SKM-1 (cell line): Measurements from ENCODE around the gene ZNF592.

Experiments used
- DNase-seq: peaks from one replicate; lab custom pipeline; 2025; ENCODE audit not compliant: unreplicated experiment; lab: John Stamatoyannopoulos, UW

The ZNF592 gene

DNA sequence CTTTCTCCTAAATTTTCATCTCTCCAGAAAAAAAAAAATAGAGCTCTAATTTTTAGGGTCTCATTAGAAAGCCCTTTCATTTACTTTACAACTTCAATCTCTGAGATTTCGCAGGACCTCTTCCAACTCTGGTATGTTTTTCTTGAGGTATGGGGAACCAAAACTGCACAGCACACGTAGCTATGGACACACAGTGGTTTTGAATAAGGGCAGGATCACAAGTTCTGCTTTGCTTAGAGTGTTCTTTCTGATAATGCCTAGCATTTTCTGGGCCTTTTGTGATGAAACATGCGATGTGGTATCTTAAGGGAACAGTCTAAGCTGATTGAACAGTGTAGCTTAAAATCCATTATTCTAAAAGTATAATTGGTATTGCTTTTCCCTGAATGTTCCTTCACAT is 25.3 kb downstream of the ZNF592 start:
- peak; percentile 30 for DNase-seq

DNA sequence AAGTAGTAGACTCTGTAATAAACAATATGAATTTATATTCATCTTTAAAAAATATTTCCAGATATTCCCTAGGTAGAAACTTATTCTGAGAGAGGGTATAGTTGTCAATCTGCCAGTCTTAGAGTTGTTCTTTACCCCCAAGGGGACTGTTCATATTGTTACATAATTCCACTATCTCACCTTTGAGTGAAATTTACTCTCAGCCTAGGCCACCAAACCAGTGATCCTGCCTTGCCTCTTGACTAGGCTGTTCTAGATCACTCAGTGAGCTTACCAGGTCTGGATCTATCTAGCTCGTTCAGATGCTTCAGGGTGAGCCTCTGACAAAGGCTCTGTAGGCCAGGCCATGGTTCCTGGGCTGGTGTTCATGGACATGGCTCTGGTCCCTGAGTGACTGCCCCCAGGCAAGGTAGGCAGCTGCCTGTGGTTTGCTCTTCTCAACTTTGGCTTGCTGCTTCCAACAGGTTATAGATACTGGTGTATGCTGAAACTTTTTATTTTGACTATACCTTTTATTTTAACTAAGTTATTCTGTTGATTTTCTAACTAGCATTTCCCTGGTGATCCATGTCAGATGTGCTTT is 27.6 kb downstream of the ZNF592 start:
- no peak for DNase-seq

DNA sequence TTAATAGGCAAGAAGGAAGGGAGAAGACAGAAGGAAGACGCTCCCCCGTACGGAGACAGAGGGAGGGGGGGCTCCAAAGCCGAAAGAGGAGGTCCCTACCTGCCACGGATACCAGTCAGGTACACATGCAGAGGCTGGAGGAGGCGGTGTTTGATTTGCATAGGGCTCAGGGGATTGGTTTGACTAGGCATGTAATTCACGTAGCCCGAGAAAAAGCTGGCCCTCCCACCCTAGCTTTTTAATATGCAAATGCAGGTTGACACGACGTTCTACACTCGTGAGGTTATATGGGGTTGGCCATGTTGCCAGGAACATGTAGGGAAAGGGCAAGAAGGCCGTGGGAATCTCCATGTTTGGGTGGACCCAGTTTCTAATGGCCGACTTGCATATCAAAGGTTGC is 29.8 kb downstream of the ZNF592 start:
- no peak for DNase-seq

DNA sequence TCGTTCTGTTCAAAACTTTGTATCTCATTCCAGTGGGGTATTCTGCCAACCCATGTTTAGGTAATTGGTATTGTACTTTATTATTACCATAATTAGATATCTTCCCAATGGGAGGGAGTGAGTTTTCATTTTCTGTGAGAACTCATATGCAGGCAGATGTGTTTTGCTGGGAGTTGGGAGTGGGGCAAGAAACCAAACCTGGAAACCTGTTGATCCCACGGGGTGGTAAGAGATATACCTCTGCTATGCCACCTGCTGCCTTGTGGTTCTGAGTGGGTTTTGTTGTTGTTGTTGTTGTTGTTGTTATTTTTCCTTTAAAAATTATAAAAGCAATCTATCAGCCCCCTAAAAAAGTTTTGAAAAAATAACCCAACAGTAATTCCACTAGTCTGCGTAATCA is 32.1 kb downstream of the ZNF592 start:
- DNase-seq = no peak

DNA sequence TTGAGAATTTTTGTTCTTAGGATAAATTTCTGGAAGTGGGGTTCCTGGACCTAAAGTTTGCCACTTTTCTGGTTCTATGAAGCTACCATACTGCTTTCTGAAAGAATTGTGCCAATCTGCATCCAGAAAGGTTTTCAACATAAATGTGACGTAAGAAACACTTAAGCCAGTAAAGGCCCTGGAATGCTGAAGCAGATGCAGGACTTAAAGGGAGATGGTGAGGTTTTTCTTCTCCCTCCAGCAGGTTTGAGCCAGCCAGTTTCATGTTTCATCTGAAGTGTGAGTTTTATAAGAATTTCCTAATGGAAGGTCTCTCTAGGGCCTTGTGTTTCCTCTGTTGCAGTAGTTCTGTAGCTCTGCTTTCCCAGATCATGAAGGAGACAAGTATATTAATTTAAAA is 33.1 kb downstream of the ZNF592 start:
- no peak for DNase-seq

DNA sequence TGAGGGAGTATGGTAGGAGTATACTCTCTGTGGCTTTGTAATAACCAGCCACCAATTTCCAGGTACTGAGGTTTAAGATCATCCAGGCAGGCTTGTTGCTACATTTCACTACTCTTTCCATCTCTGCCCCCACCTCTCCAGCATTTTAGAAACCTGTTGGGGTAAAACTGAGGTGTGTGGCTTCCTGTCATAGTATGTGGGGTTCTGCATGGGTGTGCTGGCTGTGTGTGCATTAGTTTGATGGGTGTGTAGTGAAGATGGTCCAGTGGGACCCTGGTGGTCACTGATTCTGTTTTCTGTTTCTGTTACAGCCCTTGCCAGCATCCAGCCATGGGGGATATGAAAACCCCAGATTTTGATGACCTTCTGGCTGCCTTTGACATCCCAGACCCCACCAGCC is 34.0 kb downstream of the ZNF592 start:
- DNase-seq = no peak

DNA sequence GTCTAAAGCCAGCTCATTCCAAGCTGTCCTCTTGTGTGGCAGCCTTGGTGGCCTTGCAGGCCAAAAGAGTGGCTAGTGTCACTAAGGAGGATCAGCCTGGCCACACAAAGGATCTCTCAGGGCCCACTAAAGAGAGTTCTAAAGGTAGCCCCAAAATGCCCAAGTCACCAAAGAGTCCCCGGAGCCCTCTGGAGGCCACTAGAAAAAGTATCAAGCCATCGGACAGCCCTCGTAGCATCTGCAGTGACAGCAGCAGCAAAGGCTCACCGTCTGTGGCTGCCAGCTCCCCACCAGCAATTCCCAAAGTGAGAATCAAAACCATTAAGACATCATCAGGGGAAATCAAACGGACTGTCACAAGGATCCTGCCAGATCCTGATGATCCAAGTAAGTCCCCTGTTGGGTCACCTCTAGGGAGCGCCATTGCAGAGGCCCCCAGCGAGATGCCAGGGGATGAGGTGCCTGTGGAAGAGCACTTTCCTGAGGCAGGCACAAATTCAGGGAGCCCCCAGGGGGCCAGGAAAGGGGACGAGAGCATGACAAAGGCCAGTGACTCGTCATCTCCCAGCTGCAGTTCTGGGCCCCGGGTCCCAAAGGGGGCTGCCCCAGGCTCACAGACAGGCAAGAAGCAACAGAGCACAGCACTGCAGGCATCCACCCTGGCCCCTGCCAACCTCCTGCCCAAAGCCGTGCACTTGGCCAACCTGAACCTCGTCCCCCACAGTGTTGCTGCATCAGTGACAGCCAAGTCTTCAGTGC is 35.3 kb downstream of the ZNF592 start:
- DNase-seq = no peak

DNA sequence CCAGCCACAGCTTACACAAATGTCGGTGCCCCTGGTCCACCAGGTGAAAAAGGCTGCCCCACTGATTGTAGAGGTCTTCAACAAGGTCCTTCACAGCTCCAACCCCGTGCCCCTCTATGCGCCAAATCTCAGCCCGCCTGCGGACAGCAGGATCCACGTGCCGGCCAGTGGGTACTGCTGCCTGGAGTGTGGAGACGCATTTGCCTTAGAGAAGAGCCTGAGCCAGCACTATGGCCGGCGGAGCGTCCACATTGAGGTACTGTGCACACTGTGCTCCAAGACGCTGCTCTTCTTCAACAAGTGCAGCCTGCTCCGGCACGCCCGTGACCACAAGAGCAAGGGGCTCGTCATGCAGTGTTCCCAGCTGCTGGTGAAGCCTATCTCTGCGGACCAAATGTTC is 35.9 kb downstream of the ZNF592 start:
- DNase-seq = no peak

DNA sequence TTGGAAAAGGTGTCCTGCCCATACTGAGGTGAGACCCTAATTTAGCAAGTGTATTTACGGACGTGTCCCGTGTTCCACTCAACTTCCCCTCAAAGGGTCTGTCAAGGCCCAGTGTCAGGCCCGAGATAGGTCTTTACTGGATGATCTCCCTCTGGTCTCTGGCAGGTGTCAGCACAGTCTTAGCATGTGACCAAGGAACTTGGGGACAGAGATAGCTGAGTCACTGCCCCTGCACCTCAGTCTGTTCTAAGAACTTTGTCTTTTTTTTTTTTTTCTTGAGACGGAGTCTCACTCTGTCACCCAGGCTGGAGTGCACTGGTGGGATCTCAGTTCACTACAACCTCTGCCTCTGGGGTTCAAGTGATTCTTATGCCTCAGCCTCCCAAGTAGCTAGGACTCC is 36.7 kb downstream of the ZNF592 start:
- DNase-seq = no peak

DNA sequence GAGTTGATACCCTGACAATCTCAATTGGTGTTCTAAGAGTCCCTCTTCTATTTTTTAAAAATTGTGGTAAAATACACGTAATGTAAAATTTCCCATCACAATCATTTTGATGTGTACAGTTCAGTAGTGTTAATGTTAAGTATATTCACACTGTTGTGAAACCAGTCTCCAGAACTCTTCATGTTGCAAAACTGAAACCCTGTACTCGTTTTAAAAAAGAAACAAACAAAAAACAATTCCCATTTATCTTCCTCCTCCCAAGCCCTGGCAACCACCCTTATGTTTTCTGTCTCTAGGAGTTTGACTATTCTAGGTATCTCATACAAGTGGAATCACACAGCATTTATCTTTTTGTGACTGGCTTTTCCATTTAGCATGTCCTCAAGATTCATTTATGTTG is 40.1 kb downstream of the ZNF592 start:
- no peak for DNase-seq

DNA sequence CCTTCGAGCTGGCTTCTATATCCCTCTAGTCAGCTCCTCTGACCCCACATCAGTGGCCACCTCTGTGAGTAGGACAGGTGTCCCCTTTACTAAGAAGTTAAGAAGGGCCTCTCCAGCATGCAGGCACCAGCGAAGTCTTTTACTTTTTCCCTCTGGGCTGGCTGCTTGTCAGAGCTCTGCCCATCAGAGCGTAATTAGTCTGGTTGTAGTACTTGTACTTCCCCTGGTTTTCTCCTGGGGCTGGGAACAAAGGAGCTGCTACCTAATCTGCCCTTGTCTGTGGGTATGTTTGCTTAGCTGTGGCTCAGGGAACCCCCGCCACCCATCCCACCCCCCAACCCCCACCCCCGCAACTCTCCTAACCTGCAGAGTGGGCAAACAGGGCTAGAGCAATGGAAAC is 41.4 kb downstream of the ZNF592 start:
- DNase-seq = no peak

DNA sequence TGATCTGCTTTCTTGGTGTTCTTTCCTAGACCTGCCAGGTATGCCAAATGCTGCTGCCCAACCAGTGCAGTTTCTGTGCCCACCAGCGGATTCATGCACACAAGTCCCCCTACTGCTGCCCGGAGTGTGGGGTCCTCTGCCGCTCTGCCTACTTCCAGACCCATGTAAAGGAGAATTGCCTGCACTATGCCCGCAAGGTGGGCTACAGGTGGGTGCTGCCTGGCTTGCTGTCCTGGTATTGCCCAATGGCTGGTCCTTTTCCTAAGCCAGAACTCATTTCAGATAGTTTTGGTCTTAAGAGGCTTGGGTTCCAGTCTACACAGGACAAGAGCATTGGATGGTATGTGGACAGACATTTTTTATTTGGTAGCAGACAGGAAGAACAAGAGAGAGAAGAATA is 42.3 kb downstream of the ZNF592 start:
- no peak for DNase-seq

DNA sequence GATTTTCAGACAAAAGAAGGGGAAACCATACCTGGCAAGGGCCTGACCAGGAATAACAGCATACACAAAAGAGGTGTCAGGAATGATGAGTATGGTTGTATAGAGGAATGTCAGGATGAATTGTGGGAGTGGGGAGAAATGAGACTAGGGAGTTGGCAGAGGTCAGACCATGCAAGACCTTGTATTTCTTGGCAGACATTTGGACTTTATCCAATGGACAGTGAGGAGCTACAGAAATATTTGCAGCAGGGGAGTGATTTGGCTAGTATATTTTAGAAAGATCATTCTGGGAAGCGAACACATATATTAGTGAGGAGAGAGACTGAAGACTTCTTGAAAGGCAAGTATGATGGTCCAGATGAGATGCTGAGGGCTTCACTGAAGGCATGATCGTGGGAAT is 43.4 kb downstream of the ZNF592 start:
- no peak for DNase-seq

DNA sequence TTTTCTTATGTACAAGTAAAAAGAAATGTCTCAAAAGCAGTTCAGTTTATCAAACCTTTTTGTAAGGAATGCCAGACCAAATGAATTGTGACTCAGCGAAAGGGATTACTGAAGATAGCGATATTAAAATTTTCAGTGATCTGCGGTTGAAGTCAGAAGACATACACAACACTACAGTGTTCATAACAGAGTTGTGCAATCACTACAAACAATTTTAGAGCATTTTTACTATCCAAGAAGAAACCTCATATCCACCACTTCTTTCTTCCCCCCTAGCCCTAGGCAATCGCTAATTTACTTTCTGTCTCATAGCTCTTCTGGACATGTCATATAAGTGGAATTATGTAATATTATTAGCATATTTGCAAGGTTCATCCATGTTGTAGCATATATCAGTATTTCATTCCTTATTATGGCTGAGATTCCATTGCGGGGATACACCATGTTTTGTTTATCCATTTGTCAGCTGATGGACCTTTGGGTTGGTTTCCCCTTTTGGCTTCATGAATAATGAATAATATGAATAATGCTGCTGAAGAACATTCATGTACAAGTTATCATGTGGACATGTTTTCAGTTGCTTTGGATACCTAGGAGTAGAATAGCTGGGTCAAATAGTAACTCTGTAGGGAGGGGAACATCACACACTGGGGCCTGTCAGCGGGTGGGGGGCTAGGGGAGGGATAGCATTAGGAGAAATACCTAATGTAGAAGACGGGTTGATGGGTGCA is 45.2 kb downstream of the ZNF592 start:
- no peak for DNase-seq

DNA sequence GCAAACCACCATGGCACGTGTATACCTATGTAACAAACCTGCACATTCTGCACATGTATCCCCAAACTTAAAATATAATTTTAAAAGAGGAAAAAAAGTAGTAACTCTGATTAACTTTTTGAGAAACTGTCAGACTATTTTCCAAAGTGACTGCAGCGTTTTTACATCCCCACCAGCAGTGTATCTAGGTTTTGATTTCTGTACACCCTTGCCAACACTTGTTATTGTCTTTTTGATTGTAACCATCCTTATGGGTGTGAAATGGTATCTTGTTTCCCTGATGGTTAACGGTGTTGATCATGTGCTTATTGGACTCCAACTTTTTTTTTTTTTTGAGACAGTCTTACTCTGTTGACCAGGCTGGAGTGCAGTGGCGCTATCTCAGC is 45.8 kb downstream of the ZNF592 start:
- DNase-seq = no peak

DNA sequence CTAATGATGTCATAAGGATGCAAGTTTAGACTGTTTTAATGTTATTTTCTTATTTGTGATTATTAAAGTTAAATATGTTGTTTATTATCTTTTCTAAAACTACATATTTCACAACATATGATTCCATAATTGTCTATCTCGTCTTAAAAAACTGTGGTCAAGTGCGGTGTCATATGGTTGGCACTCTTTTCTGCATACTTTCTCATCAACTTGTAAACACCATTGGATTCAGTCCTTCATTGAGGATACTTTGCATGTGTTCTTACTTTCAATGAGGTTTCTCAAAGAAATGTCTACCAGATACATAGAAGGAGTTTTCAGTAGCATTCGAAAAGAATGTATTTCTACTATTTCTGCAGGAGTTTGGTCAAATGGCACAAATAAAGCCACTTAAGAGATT is 46.8 kb downstream of the ZNF592 start:
- DNase-seq = no peak

DNA sequence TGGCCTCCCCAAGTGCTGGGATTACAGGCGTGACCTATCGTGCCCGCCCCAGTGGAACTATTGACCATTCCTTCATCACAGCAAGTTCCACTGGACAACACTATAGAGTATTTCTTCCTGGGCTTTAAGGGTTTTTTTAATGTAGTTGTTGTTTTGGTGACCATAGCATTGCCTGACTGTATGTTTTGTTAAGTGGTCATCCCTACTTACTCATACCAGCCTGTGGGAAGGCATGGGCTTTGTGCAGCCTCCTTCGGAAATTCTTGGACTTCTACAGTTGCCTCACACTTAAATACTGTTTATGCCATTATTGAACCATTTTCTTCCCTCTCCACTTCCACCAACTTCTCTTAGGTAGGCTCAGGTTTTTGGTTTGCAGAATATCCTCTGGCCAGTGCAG is 48.8 kb downstream of the ZNF592 start:
- no peak for DNase-seq

DNA sequence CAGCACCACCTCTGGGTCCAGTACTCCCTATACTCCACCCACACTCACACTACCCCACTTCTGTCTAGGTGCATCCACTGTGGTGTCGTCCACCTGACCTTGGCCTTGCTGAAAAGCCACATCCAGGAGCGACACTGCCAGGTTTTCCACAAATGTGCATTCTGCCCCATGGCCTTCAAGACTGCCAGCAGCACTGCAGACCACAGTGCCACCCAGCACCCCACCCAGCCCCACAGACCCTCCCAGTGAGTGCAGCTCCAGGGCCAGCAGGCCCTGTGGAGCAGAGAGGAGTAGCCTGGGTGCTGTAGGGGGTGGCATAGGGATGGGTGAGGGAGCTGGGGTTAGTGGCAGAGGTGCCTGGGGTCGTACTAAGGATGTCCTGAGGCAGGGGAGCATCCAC is 49.4 kb downstream of the ZNF592 start:
- no peak for DNase-seq

DNA sequence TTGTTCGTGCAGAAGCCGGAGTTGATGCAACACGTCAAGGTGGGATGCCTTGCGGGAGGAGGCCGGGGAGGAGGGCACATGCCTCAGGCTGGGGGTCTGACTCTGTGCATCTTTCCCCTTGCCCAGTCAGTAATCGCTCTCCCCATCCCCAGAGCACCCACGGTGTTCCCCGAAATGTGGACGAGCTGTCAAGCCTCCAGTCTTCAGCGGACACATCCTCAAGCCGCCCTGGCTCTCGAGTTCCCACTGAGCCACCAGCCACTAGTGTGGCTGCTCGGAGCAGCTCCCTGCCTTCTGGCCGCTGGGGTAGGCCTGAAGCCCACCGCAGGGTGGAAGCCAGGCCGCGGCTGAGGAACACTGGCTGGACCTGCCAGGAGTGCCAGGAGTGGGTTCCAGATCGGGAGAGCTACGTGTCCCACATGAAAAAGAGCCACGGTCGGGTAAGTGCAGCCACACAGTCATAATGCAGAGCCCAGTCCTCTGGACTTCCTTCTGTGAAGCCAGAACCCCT is 50.1 kb downstream of the ZNF592 start:
- no peak for DNase-seq

DNA sequence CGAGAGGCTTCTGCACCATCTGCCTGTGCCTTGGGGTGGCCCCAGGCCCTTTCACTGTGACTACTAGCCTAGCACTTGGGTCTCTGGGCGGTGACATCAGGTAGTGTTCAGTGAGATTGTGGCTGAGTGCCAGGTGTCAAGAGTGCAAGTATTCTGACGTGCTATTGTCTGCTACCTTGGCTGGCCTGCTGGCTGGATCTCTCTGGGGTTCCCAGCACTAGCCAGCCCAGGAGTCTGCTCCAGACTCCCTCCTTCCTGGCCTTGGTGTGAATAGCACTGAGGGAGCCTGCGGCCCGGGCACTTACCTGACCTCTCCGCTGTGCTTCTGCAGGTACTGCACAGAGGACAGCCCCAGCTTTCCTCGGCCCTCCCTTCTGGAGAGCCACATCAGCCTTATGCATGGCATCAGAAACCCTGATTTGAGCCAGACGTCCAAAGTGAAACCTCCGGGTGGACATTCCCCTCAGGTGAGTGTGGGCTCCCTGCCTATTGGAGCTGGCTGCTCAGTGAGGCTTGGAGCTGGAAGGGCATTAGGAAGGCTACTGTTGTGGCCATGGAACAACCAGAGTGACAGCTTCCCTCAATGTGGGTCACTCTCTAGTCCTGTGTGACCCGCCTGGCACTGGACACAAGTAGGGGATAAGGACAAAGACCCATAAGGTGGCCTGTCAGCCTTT is 51.3 kb downstream of the ZNF592 start:
- no peak for DNase-seq

DNA sequence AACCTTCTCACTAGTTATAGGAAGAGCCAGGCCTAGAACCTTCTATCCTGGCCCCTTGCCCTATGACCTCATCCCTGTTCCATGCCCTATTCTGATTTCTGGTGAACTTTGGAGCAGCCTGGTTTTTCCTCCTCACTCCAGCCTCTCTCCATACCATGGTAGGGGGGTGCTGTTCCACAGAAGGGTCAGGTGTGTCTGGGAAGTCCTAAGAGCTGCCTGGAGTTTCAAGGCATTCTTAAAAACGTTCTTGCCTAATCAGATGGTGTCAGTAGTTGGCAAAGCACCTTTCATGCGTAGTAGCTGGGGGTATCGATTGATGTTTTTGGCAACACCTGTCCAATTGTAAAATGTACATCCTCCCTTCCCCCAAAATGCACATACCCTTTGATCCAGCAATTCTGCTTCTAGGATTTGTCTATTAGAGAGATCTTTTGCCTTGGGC is 52.0 kb downstream of the ZNF592 start:
- no peak for DNase-seq
